DOHH2 (cell line): ENCODE data around the gene RLF.
"Not testable (repeated sequence)": the region's sequence is repeated elsewhere in the genome, so short reads cannot be mapped to it uniquely, and the experiment has no call there.

Source experiments
- H3F3A ChIP-seq: fragments of 200-600 bp; sonication (generic), shearing (Covaris generic); 2 replicates; pipeline ENCODE4 v1.6.0; 2016; ENCODE audit warnings: antibody characterized with exemption, mild to moderate bottlenecking; ENCODE audit not compliant: control insufficient read depth, insufficient read depth
- H3K27ac ChIP-seq: fragments of 200-600 bp; sonication (generic); 2 replicates; pipeline ENCODE4 v1.5.1; 2014; ENCODE audit warnings: low read depth, mild to moderate bottlenecking, low read length, moderate library complexity
- H3K27me3 ChIP-seq: fragments of 200-600 bp; sonication (generic); 2 replicates; pipeline ENCODE4 v1.6.1; 2014; ENCODE audit warnings: mild to moderate bottlenecking, low read length, mixed read lengths; ENCODE audit not compliant: control insufficient read depth
- H3K36me3 ChIP-seq: fragments of 200-600 bp; sonication (generic); 2 replicates; pipeline ENCODE4 v1.6.1; 2014; ENCODE audit warnings: mild to moderate bottlenecking, low read length, moderate library complexity, mixed read lengths; ENCODE audit not compliant: control insufficient read depth
- H3K4me1 ChIP-seq: fragments of 200-600 bp; sonication (generic); 2 replicates; pipeline ENCODE4 v1.6.1; 2014; ENCODE audit warnings: mild to moderate bottlenecking, low read length, mixed read lengths; ENCODE audit not compliant: control insufficient read depth
- H3K4me2 ChIP-seq: fragments of 200-600 bp; sonication (generic); 2 replicates; pipeline ENCODE4 v1.6.0; 2014; ENCODE audit warnings: mild to moderate bottlenecking, low read length, moderate library complexity
- H3K4me3 ChIP-seq: fragments of 200-600 bp; sonication (generic); 2 replicates; pipeline ENCODE4 v1.5.1; 2014; ENCODE audit warnings: mild to moderate bottlenecking, low read length, mixed read lengths
- H3K79me2 ChIP-seq: fragments of 200-600 bp; sonication (generic); 2 replicates; pipeline ENCODE4 v1.6.1; 2014; ENCODE audit warnings: mild to moderate bottlenecking, low read length, mixed read lengths; ENCODE audit not compliant: control insufficient read depth
- H3K9me2 ChIP-seq: fragments of 200-600 bp; sonication (generic); replicated peaks from 2 replicates; pipeline ENCODE4 v1.6.1; 2014; ENCODE audit warnings: mild to moderate bottlenecking, low read length, mixed read lengths; ENCODE audit not compliant: control insufficient read depth
- H3K9me3 ChIP-seq: fragments of 200-600 bp; sonication (generic); 2 replicates; pipeline ENCODE4 v1.6.1; 2014; ENCODE audit warnings: antibody characterized with exemption, low read length, mixed read lengths; ENCODE audit not compliant: control insufficient read depth, insufficient read depth
- H4K20me1 ChIP-seq: fragments of 200-600 bp; sonication (generic); 2 replicates; pipeline ENCODE4 v1.6.0; 2014; ENCODE audit warnings: low read depth, mild to moderate bottlenecking, antibody characterized with exemption, low read length, moderate library complexity; ENCODE audit not compliant: control insufficient read depth, insufficient read depth
- EZH2phosphoT487 ChIP-seq: fragments of 200-600 bp; sonication (generic); IDR thresholded peaks from 2 replicates; pipeline ENCODE4 v1.6.1; 2017; ENCODE audit warnings: borderline replicate concordance, mild to moderate bottlenecking, antibody characterized with exemption, low read length, moderate library complexity, mixed read lengths
- TF ChIP-seq, protein P1 (sequence below): fragments of 200-600 bp; sonication (generic); IDR thresholded peaks from one replicate; pipeline ENCODE4 v1.5.1; 2014; ENCODE audit warnings: antibody characterized with exemption, mild to moderate bottlenecking, low read depth, low read length; ENCODE audit not compliant: poor library complexity, severe bottlenecking

The RLF gene

GRCh38 chr1:40167317-40167716 lies 6.1 kb downstream of the RLF start:
- Histone ChIP-seq H3K4me1 (peaks cover 24% of the 10 kb centered on the region), H3K79me2 (peaks cover 95% of the 10 kb centered on the region), H4K20me1 (peaks cover 49% of the 10 kb centered on the region)

GRCh38 chr1:40171036-40171435 lies 9.8 kb downstream of the RLF start:
- H4K20me1 ChIP-seq: peaks cover 24% of the 10 kb centered on the region
- H3K4me2 ChIP-seq: no peak overlapping the region
- peaks cover 95% of the 10 kb centered on the region for H3K79me2 ChIP-seq
- no peaks in the 10 kb centered on the region for H3K9me3 ChIP-seq
- no peaks in the 10 kb centered on the region for H3K36me3 ChIP-seq
- 0 out of 2 replicates have a peak, but pooled peaks cover 2% of the 10 kb centered on the region for H3F3A ChIP-seq
- no peaks in the 10 kb centered on the region for H3K27me3 ChIP-seq
- TF ChIP-seq EZH2phosphoT487: no peak
- TF ChIP-seq, protein P1, sequence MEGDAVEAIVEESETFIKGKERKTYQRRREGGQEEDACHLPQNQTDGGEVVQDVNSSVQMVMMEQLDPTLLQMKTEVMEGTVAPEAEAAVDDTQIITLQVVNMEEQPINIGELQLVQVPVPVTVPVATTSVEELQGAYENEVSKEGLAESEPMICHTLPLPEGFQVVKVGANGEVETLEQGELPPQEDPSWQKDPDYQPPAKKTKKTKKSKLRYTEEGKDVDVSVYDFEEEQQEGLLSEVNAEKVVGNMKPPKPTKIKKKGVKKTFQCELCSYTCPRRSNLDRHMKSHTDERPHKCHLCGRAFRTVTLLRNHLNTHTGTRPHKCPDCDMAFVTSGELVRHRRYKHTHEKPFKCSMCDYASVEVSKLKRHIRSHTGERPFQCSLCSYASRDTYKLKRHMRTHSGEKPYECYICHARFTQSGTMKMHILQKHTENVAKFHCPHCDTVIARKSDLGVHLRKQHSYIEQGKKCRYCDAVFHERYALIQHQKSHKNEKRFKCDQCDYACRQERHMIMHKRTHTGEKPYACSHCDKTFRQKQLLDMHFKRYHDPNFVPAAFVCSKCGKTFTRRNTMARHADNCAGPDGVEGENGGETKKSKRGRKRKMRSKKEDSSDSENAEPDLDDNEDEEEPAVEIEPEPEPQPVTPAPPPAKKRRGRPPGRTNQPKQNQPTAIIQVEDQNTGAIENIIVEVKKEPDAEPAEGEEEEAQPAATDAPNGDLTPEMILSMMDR: no peak
- no peaks in the 10 kb centered on the region for H3K9me2 ChIP-seq
- no peak overlapping the region for H3K27ac ChIP-seq
- no peak overlapping the region for H3K4me3 ChIP-seq
- no peaks in the 10 kb centered on the region for H3K4me1 ChIP-seq

More at GRCh38 chr1:40167317-40167716, 6.1 kb downstream of the RLF start:
- no peaks in the 10 kb centered on the region for H3K9me3 ChIP-seq
- H3K9me2 ChIP-seq: no peaks in the 10 kb centered on the region
- peaks cover 7% of the 10 kb centered on the region; the same call in 1 of the 2 replicates for H3K36me3 ChIP-seq
- no peak overlapping the region for H3K4me2 ChIP-seq
- no peak overlapping the region for H3K4me3 ChIP-seq
- no peak overlapping the region for H3K27ac ChIP-seq
- H3K27me3 ChIP-seq: no peaks in the 10 kb centered on the region
- H3F3A ChIP-seq: 0 out of 2 replicates have a peak, but pooled peaks cover 2% of the 10 kb centered on the region
- no peak for TF ChIP-seq EZH2phosphoT487
- TF ChIP-seq, protein P1: no peak

DNA sequence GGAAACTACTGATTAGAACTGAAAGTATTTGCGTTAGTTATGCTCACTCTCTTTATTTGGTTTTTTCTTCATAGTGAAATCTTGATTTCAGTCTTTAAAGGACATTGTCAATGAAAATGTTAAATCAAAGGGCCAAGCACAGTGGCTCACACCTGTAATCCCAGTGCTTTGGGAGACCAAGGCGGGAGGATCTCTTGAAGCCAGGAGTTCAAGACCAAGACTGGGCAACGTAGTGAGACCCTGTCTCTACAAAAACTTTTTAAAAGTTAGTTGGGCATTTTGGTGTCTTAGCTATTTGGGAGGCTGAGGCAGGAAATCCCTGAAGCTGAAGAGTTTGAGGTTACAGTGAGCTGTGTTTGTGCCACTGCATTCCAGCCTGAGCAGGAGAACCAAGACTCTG lies 13.6 kb downstream of the RLF start:
- TF ChIP-seq, protein P1: no peak
- TF ChIP-seq EZH2phosphoT487: no peak
- no peaks in the 10 kb centered on the region for H3K4me1 ChIP-seq
- H3K27ac ChIP-seq: no peak overlapping the region
- no peaks in the 10 kb centered on the region for H3K9me2 ChIP-seq
- no peaks in the 10 kb centered on the region for H3K36me3 ChIP-seq
- H3K4me3 ChIP-seq: no peak overlapping the region
- H3K9me3 ChIP-seq: no peaks in the 10 kb centered on the region
- H3K79me2 ChIP-seq: peaks cover 100% of the 10 kb centered on the region
- no peaks in the 10 kb centered on the region for H3K27me3 ChIP-seq
- H3K4me2 ChIP-seq: no peak overlapping the region
- H4K20me1 ChIP-seq: peaks cover 16% of the 10 kb centered on the region
- H3F3A ChIP-seq: 0 out of 2 replicates have a peak, but pooled peaks cover 4% of the 10 kb centered on the region

- not testable (repeated sequence) for H3F3A ChIP-seq
Observed at GRCh38 chr1:40176989-40177388, 15.8 kb downstream of the RLF start.

More at GRCh38 chr1:40176989-40177388, 15.8 kb downstream of the RLF start:
- Histone ChIP-seq H4K20me1 (peaks cover 15% of the 10 kb centered on the region), H3K79me2 (peaks cover 100% of the 10 kb centered on the region)
- H3K27me3 ChIP-seq, H3K9me3 ChIP-seq, H3K9me2 ChIP-seq, H3K4me3 ChIP-seq, H3K4me2 ChIP-seq, H3K4me1 ChIP-seq, H3K36me3 ChIP-seq, H3K27ac ChIP-seq: not testable (repeated sequence)
